VCaP (cell line): ENCODE results near the gene COL12A1.

Source experiments
- H3K27ac ChIP-seq: fragments of 450-650 bp; 2 replicates; pipeline ENCODE4 v1.5.1; 2017
- CTCF ChIP-seq: fragments of 450-650 bp; conservative IDR thresholded peaks from 2 replicates; pipeline ENCODE4 v1.5.1; 2017; ENCODE audit warnings: mild to moderate bottlenecking, moderate library complexity

Gene COL12A1

GRCh38 chr6:75130784-75131183, 75.1 kb downstream of the COL12A1 start:
- no peak for TF ChIP-seq CTCF
- H3K27ac ChIP-seq, result no peak overlapping the region

- TF ChIP-seq CTCF, result no peak
- no peak overlapping the region for H3K27ac ChIP-seq
Observed at GRCh38 chr6:75128878-75129570, 76.8 kb downstream of the COL12A1 start.

- no peak for TF ChIP-seq CTCF
Observed at GRCh38 chr6:75126518-75126917, 79.3 kb downstream of the COL12A1 start.

GRCh38 chr6:75124983-75125382, 80.9 kb downstream of the COL12A1 start:
- H3K27ac ChIP-seq, result no peak overlapping the region
- no peak for TF ChIP-seq CTCF

More at GRCh38 chr6:75126518-75126917, 79.3 kb downstream of the COL12A1 start:
- no peak overlapping the region for H3K27ac ChIP-seq

- no peak overlapping the region for H3K27ac ChIP-seq
- no peak for TF ChIP-seq CTCF
Observed at GRCh38 chr6:75124085-75124484, 81.8 kb downstream of the COL12A1 start.

- no peak overlapping the region for H3K27ac ChIP-seq
- no peak for TF ChIP-seq CTCF
Observed at GRCh38 chr6:75118925-75119515, 86.8 kb downstream of the COL12A1 start.

- TF ChIP-seq CTCF, result no peak
- no peak overlapping the region for H3K27ac ChIP-seq
Observed at GRCh38 chr6:75117701-75118100, 88.2 kb downstream of the COL12A1 start.
